HCT116 (cell line): Measurements from ENCODE around the gene CHST9. TPM values are rescaled to one million over a fixed set of nuclear protein-coding genes. Genes with fewer than 3 reads are reported as not detected.

ENCODE experiments used
- ATAC-seq: fragments of 200-7000 bp; cut with Tn5 transposase; 2 replicates; pipeline ENCODE4 v1.9.1; 2020; ENCODE audit warnings: mild to moderate bottlenecking, moderate library complexity
- BruUV-seq: library from RNA; stranded (reverse); fragments of 400-500 nt; replicated peaks from 2 replicates; lab custom pipeline; 2021; lab: Mats Ljungman, UMichigan
- CTCF ChIA-PET: fragments of 300-600 bp; sonication (Branson Sonifier 250); formaldehyde crosslinking; loops from one replicate; lab custom pipeline; 2021; ENCODE audit warnings: antibody characterized with exemption; lab: Charles Lee
- POLR2A ChIA-PET: fragments of 300-600, 350-600 bp; sonication (Branson Sonifier 250); formaldehyde crosslinking; loops from one replicate; lab custom pipeline; 2021; ENCODE audit warnings: antibody characterized with exemption; lab: Charles Lee
- RAD21 ChIA-PET, 2 experiments: fragments of 300-600 bp; sonication (Branson Sonifier 250); formaldehyde crosslinking; loops; one replicate each; lab custom pipeline; 2023; ENCODE audit warnings: low total read pairs in 2 of 2; ENCODE audit not compliant: uncharacterized antibody in 2 of 2, unreplicated experiment in 2 of 2, low non-redundant PET in 1 of 2; lab: Charles Lee
- DNase-seq: peaks from one replicate; pipeline ENCODE4 v3.0.0-alpha.2; 2010; ENCODE audit warnings: low read depth, low spot score
- H2AFZ ChIP-seq: fragments of 200-600 bp; shearing (Covaris generic), sonication (generic); 2 replicates; pipeline ENCODE4 v1.6.1; 2017; ENCODE audit warnings: low read depth, mixed run types, mixed read lengths, antibody characterized with exemption, low read length; ENCODE audit not compliant: poor library complexity, severe bottlenecking
- H3K27ac ChIP-seq: 2 replicates; pipeline ENCODE4 v1.5.1; 2012; ENCODE audit warnings: low read depth, low read length
- H3K27me3 ChIP-seq: fragments of 200-600 bp; sonication (generic); 2 replicates; pipeline ENCODE4 v1.6.1; 2016; ENCODE audit warnings: mixed run types, low read length, mixed read lengths; ENCODE audit not compliant: insufficient read depth
- H3K36me3 ChIP-seq, 2 experiments: fragments of 200-500 bp in 1 of 2; fragments of 200-600 bp in 1 of 2; sonication (Bioruptor generic) in 1 of 2; sonication (generic) in 1 of 2; 2 replicates each; pipeline versions ENCODE4 v1.5.1 to v1.6.1; 2014 to 2016; ENCODE audit warnings: low read length in 2 of 2, inconsistent platforms in 1 of 2, mixed read lengths in 1 of 2, mixed run types in 1 of 2; ENCODE audit not compliant: insufficient read depth in 2 of 2, control insufficient read depth in 1 of 2
- H3K4me1 ChIP-seq, 2 experiments: fragments of 200-600 bp in 1 of 2; sonication (generic) in 1 of 2; 2 replicates each; pipeline versions ENCODE4 v1.5.1 to v1.6.1; 2012 to 2017; ENCODE audit warnings: low read length in 2 of 2, inconsistent platforms in 1 of 2, mild to moderate bottlenecking in 1 of 2, mixed read lengths in 1 of 2, mixed run types in 1 of 2, moderate library complexity in 1 of 2; ENCODE audit not compliant: insufficient read depth in 2 of 2, control insufficient read depth in 1 of 2
- H3K4me2 ChIP-seq: fragments of 200-600 bp; sonication (generic); 2 replicates; pipeline ENCODE4 v1.6.1; 2017; ENCODE audit warnings: mixed run types, low read length, mixed read lengths
- H3K4me3 ChIP-seq, 2 experiments: fragments of 200-600 bp in 1 of 2; sonication (generic) in 1 of 2; replicated peaks in 1 of 2; 2 replicates each; pipeline ENCODE4 v1.5.1; 2011 to 2016; ENCODE audit warnings: low read length in 2 of 2, control low read depth in 1 of 2, low read depth in 1 of 2, mild to moderate bottlenecking in 1 of 2, mixed read lengths in 1 of 2, mixed run types in 1 of 2
- H3K79me2 ChIP-seq: fragments of 200-600 bp; sonication (generic); 2 replicates; pipeline ENCODE4 v1.6.1; 2017; ENCODE audit warnings: mild to moderate bottlenecking, mixed run types, low read length, moderate library complexity, mixed read lengths; ENCODE audit not compliant: insufficient read depth
- H3K9ac ChIP-seq: fragments of 200-600 bp; sonication (generic); 2 replicates; pipeline ENCODE4 v1.6.1; 2016; ENCODE audit warnings: low read length, mixed read lengths
- H3K9me2 ChIP-seq: fragments of 200-600 bp; sonication (generic), shearing (Covaris generic); 2 replicates; pipeline ENCODE4 v1.6.1; 2017; ENCODE audit warnings: mixed run types, mild to moderate bottlenecking, moderate library complexity; ENCODE audit not compliant: insufficient read depth
- H3K9me3 ChIP-seq, 2 experiments: fragments of 200-500 bp in 1 of 2; fragments of 200-600 bp in 1 of 2; sonication (Bioruptor generic) in 1 of 2; sonication (generic) in 1 of 2; 2 replicates each; pipeline ENCODE4 v1.6.1; 2014 to 2017; ENCODE audit warnings: low read length in 2 of 2, mixed read lengths in 2 of 2, inconsistent platforms in 1 of 2, low read depth in 1 of 2, mild to moderate bottlenecking in 1 of 2, mixed run types in 1 of 2, moderate library complexity in 1 of 2; ENCODE audit not compliant: control insufficient read depth in 1 of 2, insufficient read depth in 1 of 2
- H4K20me1 ChIP-seq: fragments of 200-600 bp; sonication (generic), shearing (Covaris generic); 2 replicates; pipeline ENCODE4 v1.6.1; 2017; ENCODE audit warnings: mixed run types, mild to moderate bottlenecking, moderate library complexity; ENCODE audit not compliant: insufficient read depth
- EGR1 ChIP-seq: IDR thresholded peaks from 2 replicates; pipeline ENCODE4 v1.6.1; 2012; ENCODE audit warnings: low read depth
- EZH2 ChIP-seq: fragments of 200-600 bp; sonication (generic); IDR thresholded peaks from 2 replicates; pipeline ENCODE4 v1.6.1; 2017; ENCODE audit warnings: antibody characterized with exemption, mixed run types
- POLR2A ChIP-seq: IDR thresholded peaks from 2 replicates; pipeline ENCODE4 v1.7.0; 2011; ENCODE audit warnings: borderline replicate concordance; ENCODE audit not compliant: insufficient read depth, insufficient read length; ENCODE audit errors: extremely low read depth
- POLR2AphosphoS5 ChIP-seq: IDR thresholded peaks from 2 replicates; pipeline ENCODE4 v1.6.1; 2011; ENCODE audit warnings: mild to moderate bottlenecking, low read depth, low read length, moderate library complexity
- RAD21 ChIP-seq: IDR thresholded peaks from 2 replicates; pipeline ENCODE4 v1.6.1; 2012; ENCODE audit warnings: low read depth, mild to moderate bottlenecking
- SIN3A ChIP-seq: IDR thresholded peaks from 2 replicates; pipeline ENCODE4 v1.6.1; 2012; ENCODE audit warnings: low read depth
- TCF7L2 ChIP-seq: IDR thresholded peaks from 2 replicates; pipeline ENCODE4 v1.7.0; 2011; ENCODE audit warnings: borderline replicate concordance, inconsistent platforms; ENCODE audit not compliant: insufficient read depth, insufficient read length; ENCODE audit errors: extremely low read depth
- ZFX ChIP-seq: fragments of 450-650 bp; IDR thresholded peaks from 2 replicates; pipeline ENCODE4 v1.6.1; 2017
- intact Hi-C: fragments of 100-400 bp; cut with micrococcal nuclease; formaldehyde crosslinking; loops from 2 replicates; pipeline ENCODE4 v1.10.0; 2022
- total RNA-seq: library from RNA; stranded (reverse); gene quantifications from one replicate; pipeline ENCODE4 v1.2.1, GENCODE V29; 2021; ENCODE audit not compliant: unreplicated experiment

The CHST9 gene
- total RNA-seq, 1 experiment from 2014 or later: not detected

DNA sequence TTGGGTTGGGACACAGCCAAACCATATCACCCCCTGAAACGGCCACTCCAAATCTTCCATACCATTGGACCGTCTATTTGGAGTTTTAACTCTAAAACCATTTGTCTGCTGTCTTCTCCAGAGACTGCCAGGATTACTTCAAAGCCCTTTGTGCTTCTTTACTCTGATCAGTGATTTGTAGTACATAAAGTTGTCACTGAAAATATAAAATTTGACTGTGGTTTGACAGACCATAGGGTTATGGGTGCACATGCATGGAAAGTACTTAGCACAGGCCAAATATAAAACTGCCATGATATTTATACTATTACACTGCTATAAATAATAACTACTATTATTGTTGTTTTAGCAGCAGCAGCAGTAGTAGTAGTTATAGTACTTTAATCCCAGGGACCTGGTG lies 265.9 kb downstream of the CHST9 start:
- intact Hi-C loops: no loop called here
- Histone ChIP-seq H3K4me3 (no peak overlapping the region), H3K27me3 (peaks cover 18% of the 10 kb centered on the region), H2AFZ (no peak overlapping the region), H3K9me2 (no peaks in the 10 kb centered on the region), H3K4me2 (no peak overlapping the region), H3K9ac (no peak overlapping the region), H4K20me1 (no peaks in the 10 kb centered on the region), H3K9me3 (no peaks in the 10 kb centered on the region), H3K4me1 (no peaks in the 10 kb centered on the region), H3K27ac (no peak overlapping the region), H3K79me2 (no peaks in the 10 kb centered on the region), H3K36me3 (no peaks in the 10 kb centered on the region)
- TF ChIP-seq ZFX (no peak), EGR1 (no peak), POLR2AphosphoS5 (no peak), EZH2 (no peak), RAD21 (no peak), POLR2A (no peak)
- BruUV-seq: no TSS peak
- RAD21 ChIA-PET: no interaction called here
- POLR2A ChIA-PET: no interaction called here
- CTCF ChIA-PET: no interaction called here
- ATAC-seq (no peak), DNase-seq (no peak)

GRCh38 chr18:26911840-26912239 lies 273.3 kb downstream of the CHST9 start:
- Histone ChIP-seq H3K9me3 (no peaks in the 10 kb centered on the region), H3K9ac (no peak overlapping the region), H3K4me1 (0 out of 4 replicates have a peak, but pooled peaks cover 0 to 3% of the 10 kb centered on the region in 2 experiments), H3K36me3 (no peaks in the 10 kb centered on the region), H3K79me2 (no peaks in the 10 kb centered on the region), H4K20me1 (no peaks in the 10 kb centered on the region), H3K27me3 (peaks cover 21% of the 10 kb centered on the region), H3K9me2 (no peaks in the 10 kb centered on the region), H2AFZ (no peak overlapping the region), H3K4me2 (no peak overlapping the region), H3K27ac (no peak overlapping the region), H3K4me3 (no peak overlapping the region)
- TF ChIP-seq SIN3A (no peak), TCF7L2 (no peak)
- POLR2A ChIA-PET: no interaction called here
- ATAC-seq (no peak), DNase-seq (no peak)
- no TSS peak for BruUV-seq
- CTCF ChIA-PET: no interaction called here
- intact Hi-C loops: no loop called here
- RAD21 ChIA-PET: no interaction called here
